Measurements from ENCODE around the gene MARK2. TPM values are rescaled to one million over a fixed set of nuclear protein-coding genes. Genes with fewer than 3 reads are reported as not detected.

Gene MARK2
- total RNA-seq, 1 donor from 2014 or later = 41.5 TPM

GRCh38 chr11:63871962-63872799, 33.3 kb downstream of the MARK2 start:
- Mint-ChIP-seq H3K4me3 (no peak overlapping the region), H3K27ac (no peak overlapping the region), H3K36me3 (ENCODE audit: low read depth) (peaks cover 44% of the 10 kb centered on the region), H3K9me3 (no peaks in the 10 kb centered on the region), H3K27me3 (no peaks in the 10 kb centered on the region), H3K4me1 (peaks cover 66% of the 10 kb centered on the region)
- intact Hi-C loops (cut with micrococcal nuclease) = loop anchor here (5.0 kb wide), 1 partner anchor 35 kb away; the partner anchor contains the start of gene MARK2
- ATAC-seq (ENCODE audit: low read depth) (peak; percentile 70), DNase-seq (no peak)
- CTCF ChIA-PET = no interaction called here
- POLR2A ChIA-PET = interaction anchor here (1.0 kb wide), 1 partner anchor 16 kb away, joined by 3 read pairs; no protein-coding TSS in a partner anchor
- no peak for TF ChIP-seq CTCF (IDR thresholded peaks at IDR 0.05)

GRCh38 chr11:63872800-63873197, 33.9 kb downstream of the MARK2 start:
- ChIA-PET POLR2A (interaction anchor here (1.0 kb wide), 1 partner anchor 15 kb away, joined by 3 read pairs; no protein-coding TSS in a partner anchor), CTCF (interaction anchor here (0.6 to 1.4 kb wide), 2 partner anchors 11 to 73 kb away, joined by 3 read pairs; no protein-coding TSS in a partner anchor)
- no peak for DNase-seq
- TF ChIP-seq CTCF (IDR thresholded peaks at IDR 0.05) = no peak
- peaks cover 43% of the 10 kb centered on the region for H3K36me3 Mint-ChIP-seq (ENCODE audit: low read depth)
- H3K27me3 Mint-ChIP-seq = no peaks in the 10 kb centered on the region
- H3K4me3 Mint-ChIP-seq = no peak overlapping the region
- H3K9me3 Mint-ChIP-seq = no peaks in the 10 kb centered on the region
- no peak for ATAC-seq (ENCODE audit: low read depth)
- intact Hi-C loops (cut with micrococcal nuclease) = loop anchor here (5.0 kb wide), 1 partner anchor 35 kb away; the partner anchor contains the start of gene MARK2
- peaks cover 62% of the 10 kb centered on the region for H3K4me1 Mint-ChIP-seq
- no peak overlapping the region for H3K27ac Mint-ChIP-seq

DNA sequence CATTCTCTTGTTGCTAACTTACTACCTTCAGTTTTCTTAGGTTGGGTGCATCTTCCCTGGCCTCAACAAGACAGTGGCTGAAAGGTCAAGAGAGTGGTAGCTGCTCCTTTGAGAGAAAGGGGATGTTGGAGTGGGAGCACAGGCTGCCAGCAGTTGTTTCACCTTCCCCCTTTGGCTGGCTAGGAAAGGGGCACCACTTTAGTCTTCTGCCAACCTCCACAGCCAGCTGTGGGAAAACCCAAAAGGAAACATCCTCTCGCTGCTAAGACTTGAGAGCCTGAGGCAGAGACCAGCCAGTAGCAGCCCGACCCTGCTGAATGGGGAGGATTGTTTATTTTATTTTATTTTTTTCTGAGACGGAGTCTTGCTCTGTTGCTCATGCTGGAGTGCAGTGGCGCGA, 34.4 kb downstream of the MARK2 start:
- POLR2A ChIA-PET = no interaction called here
- no peak for ATAC-seq (ENCODE audit: low read depth)

DNA sequence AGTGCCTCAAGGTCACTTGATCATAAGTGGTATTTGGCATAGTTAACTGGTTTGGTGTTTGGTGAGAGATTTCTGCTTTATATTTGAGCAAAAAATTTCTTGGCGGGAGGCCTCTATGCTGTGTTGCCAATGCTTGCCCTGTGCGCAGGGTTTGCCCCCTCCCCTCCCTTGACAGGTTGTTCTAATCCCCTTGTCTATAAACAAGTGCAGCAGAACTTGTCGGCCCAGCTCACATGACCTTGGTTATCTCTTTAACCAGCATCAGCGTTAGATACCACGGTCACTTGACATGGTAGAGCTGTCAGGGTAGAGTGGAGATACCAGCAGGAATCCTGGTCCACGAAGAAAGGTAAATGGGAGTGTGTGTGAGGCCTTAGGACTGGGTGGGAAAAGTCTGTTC, 35.6 kb downstream of the MARK2 start:
- no peak for ATAC-seq (ENCODE audit: low read depth)
- peaks cover 40% of the 10 kb centered on the region for H3K36me3 Mint-ChIP-seq (ENCODE audit: low read depth)
- CTCF ChIA-PET = interaction anchor here (0.7 to 1.4 kb wide), 2 partner anchors 10 to 71 kb away, joined by 3 read pairs; no protein-coding TSS in a partner anchor
- no peaks in the 10 kb centered on the region for H3K9me3 Mint-ChIP-seq
- intact Hi-C loops (cut with micrococcal nuclease) = loop anchor here (5.0 kb wide), 1 partner anchor 37 kb away; the partner anchor contains the start of gene MARK2
- H3K27me3 Mint-ChIP-seq = no peaks in the 10 kb centered on the region
- no peak overlapping the region for H3K4me3 Mint-ChIP-seq
- no peak for TF ChIP-seq CTCF (IDR thresholded peaks at IDR 0.05)
- POLR2A ChIA-PET = no interaction called here
- no peak overlapping the region for H3K27ac Mint-ChIP-seq
- H3K4me1 Mint-ChIP-seq = peaks cover 58% of the 10 kb centered on the region
- DNase-seq = no peak

More for the DNA sequence above, 34.4 kb downstream of the MARK2 start:
- Mint-ChIP-seq H3K27ac (no peak overlapping the region), H3K27me3 (no peaks in the 10 kb centered on the region), H3K9me3 (no peaks in the 10 kb centered on the region), H3K4me3 (no peak overlapping the region), H3K36me3 (ENCODE audit: low read depth) (peaks cover 45% of the 10 kb centered on the region), H3K4me1 (peaks cover 61% of the 10 kb centered on the region)
- intact Hi-C loops (cut with micrococcal nuclease) = loop anchor here (5.0 kb wide), 1 partner anchor 36 kb away; the partner anchor contains the start of gene MARK2
- CTCF ChIA-PET = interaction anchor here (0.6 to 1.4 kb wide), 2 partner anchors 11 to 72 kb away, joined by 3 read pairs; no protein-coding TSS in a partner anchor
- no peak for DNase-seq
- no peak for TF ChIP-seq CTCF (IDR thresholded peaks at IDR 0.05)

DNA sequence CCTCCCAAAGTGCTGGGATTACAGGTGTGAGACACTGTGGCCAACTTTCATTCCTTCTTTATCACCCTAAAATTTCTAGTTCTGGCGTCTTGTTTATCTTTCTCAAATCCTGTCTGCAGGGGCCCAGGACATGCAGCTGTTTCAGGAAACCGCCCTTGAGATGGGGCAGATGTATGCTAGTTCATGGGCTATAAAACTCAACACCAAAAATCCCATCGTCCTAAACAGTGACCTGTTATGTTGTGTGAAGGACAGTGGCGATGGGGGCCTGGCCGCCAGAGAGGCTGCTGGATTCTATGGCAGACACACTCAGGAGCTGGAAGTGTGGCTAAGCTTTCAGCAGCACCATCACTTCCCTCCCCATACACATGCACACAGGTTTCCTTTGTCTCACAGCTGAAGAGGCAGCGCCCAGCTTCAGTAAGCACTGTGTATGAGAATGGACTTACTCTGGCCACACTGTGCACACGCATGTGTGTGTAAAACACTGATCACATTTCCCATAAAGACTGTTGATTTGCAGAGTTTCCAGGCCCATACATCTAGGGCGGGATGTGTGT, 36.7 kb downstream of the MARK2 start:
- CTCF ChIA-PET = interaction anchor here (1.2 kb wide), 1 partner anchor 70 kb away, joined by 4 read pairs; no protein-coding TSS in a partner anchor
- POLR2A ChIA-PET = no interaction called here
- DNase-seq = no peak
- TF ChIP-seq CTCF (IDR thresholded peaks at IDR 0.05) = no peak
- Mint-ChIP-seq H3K4me1 (peaks cover 56% of the 10 kb centered on the region), H3K36me3 (ENCODE audit: low read depth) (peaks cover 34% of the 10 kb centered on the region), H3K9me3 (no peaks in the 10 kb centered on the region), H3K27me3 (no peaks in the 10 kb centered on the region), H3K4me3 (no peak overlapping the region), H3K27ac (no peak overlapping the region)
- intact Hi-C loops (cut with micrococcal nuclease) = no loop called here
- ATAC-seq (ENCODE audit: low read depth) = no peak

All from activated B cell treated with CpG ODN at 0.5 μM for 24 hours (primary cell).